Neutrophil (primary cell): ENCODE results near the gene DHRS1.

Experiments
- H3K27ac ChIP-seq: fragments of 200-600 bp; sonication (generic); 2 replicates; pipeline ENCODE4 v1.5.1; 2016; ENCODE audit warnings: mild to moderate bottlenecking, moderate library complexity
- H3K27me3 ChIP-seq: fragments of 200-600 bp; sonication (generic); 2 replicates; pipeline ENCODE4 v1.6.0; 2016; ENCODE audit warnings: mild to moderate bottlenecking
- H3K36me3 ChIP-seq: fragments of 200-600 bp; sonication (generic); 2 replicates; pipeline ENCODE4 v1.5.1; 2017
- H3K4me1 ChIP-seq, 2 experiments: fragments of 200-600 bp in 1 of 2; sonication (generic) in 1 of 2; 1 replicate in 1 of 2; 2 replicates in 1 of 2; pipeline versions ENCODE4 v1.5.1 to v1.6.1; 2013 to 2016; ENCODE audit warnings: low read depth in 1 of 2, low read length in 1 of 2, mild to moderate bottlenecking in 1 of 2, moderate library complexity in 1 of 2; ENCODE audit not compliant: control insufficient read depth in 1 of 2, insufficient read depth in 1 of 2
- H3K4me3 ChIP-seq, 2 experiments: fragments of 200-600 bp in 1 of 2; sonication (generic) in 1 of 2; 1 replicate in 1 of 2; 2 replicates in 1 of 2; pipeline ENCODE4 v1.5.1; 2013 to 2016; ENCODE audit warnings: low read depth in 1 of 2, low read length in 1 of 2, mild to moderate bottlenecking in 1 of 2, moderate library complexity in 1 of 2
- H3K9me3 ChIP-seq: fragments of 200-600 bp; sonication (generic); 2 replicates; pipeline ENCODE4 v1.5.1; 2016
- CTCF ChIP-seq: fragments of 200-600 bp; sonication (generic); IDR thresholded peaks from 2 replicates; pipeline ENCODE4 v1.5.1; 2016; ENCODE audit warnings: antibody characterized with exemption

DHRS1 gene

GRCh38 chr14:24340606-24341005 lies 41.0 kb upstream of the DHRS1 start:
- Histone ChIP-seq H3K9me3 (no peaks in the 10 kb centered on the region), H3K4me3 (no peak overlapping the region), H3K27ac (no peak overlapping the region), H3K27me3 (no peaks in the 10 kb centered on the region), H3K36me3 (peaks cover 33% of the 10 kb centered on the region), H3K4me1 (peaks cover 39 to 44% of the 10 kb centered on the region in 2 experiments)
- no peak for TF ChIP-seq CTCF

GRCh38 chr14:24339284-24340151 lies 39.9 kb upstream of the DHRS1 start, which contains the start of gene RIPK3:
Gene RIPK3, minus strand, starts transcription at chr14:24339991. Its CDS starts 165 bp downstream, at chr14:24339826.
- Histone ChIP-seq H3K27ac (peak within 1 kb of the TSS; percentile 85), H3K4me3 (peak within 1 kb of the TSS; percentile 72 to 88)

DNA sequence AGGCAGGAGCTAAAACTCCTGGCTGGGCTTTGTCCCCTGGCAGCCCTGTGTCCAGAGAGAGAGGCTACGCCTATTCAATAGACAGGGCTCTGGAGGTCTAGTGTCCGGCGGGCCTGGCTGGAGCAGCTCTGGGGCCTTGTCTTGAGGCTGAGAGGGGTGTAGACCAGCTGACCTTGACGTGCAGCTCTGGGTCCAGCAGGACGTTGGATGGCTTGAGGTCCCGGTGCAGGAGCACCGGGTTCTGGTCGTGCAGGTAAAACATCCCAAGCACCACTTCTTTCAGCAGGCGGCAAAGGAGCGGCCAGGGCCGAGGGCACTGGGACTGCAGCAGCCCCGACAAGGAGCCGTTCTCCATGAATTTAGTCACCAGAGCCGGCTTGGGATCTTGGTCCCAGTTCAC lies 39.3 kb upstream of the DHRS1 start:
- peaks cover 56 to 61% of the 10 kb centered on the region in 2 experiments for H3K4me1 ChIP-seq
- TF ChIP-seq CTCF: no peak
- H3K36me3 ChIP-seq: peaks cover 33% of the 10 kb centered on the region
- H3K4me3 ChIP-seq: peak overlapping the region; percentile 72 to 88
- no peaks in the 10 kb centered on the region for H3K9me3 ChIP-seq
- H3K27ac ChIP-seq: peak overlapping the region; percentile 85
- H3K27me3 ChIP-seq: peaks cover 16% of the 10 kb centered on the region

More at GRCh38 chr14:24339284-24340151, 39.9 kb upstream of the DHRS1 start, which contains the start of gene RIPK3:
- Histone ChIP-seq H3K4me1 (peaks cover 50 to 55% of the 10 kb centered on the region in 2 experiments), H3K27me3 (peaks cover 9% of the 10 kb centered on the region), H3K36me3 (peaks cover 33% of the 10 kb centered on the region), H3K9me3 (no peaks in the 10 kb centered on the region)
- no peak for TF ChIP-seq CTCF

GRCh38 chr14:24337824-24338175 lies 38.2 kb upstream of the DHRS1 start:
- H3K9me3 ChIP-seq: no peaks in the 10 kb centered on the region
- TF ChIP-seq CTCF: no peak
- H3K27ac ChIP-seq: no peak overlapping the region
- H3K4me3 ChIP-seq: no peak overlapping the region
- H3K36me3 ChIP-seq: peaks cover 33% of the 10 kb centered on the region
- peaks cover 67 to 72% of the 10 kb centered on the region in 2 experiments for H3K4me1 ChIP-seq
- peaks cover 17% of the 10 kb centered on the region for H3K27me3 ChIP-seq

DNA sequence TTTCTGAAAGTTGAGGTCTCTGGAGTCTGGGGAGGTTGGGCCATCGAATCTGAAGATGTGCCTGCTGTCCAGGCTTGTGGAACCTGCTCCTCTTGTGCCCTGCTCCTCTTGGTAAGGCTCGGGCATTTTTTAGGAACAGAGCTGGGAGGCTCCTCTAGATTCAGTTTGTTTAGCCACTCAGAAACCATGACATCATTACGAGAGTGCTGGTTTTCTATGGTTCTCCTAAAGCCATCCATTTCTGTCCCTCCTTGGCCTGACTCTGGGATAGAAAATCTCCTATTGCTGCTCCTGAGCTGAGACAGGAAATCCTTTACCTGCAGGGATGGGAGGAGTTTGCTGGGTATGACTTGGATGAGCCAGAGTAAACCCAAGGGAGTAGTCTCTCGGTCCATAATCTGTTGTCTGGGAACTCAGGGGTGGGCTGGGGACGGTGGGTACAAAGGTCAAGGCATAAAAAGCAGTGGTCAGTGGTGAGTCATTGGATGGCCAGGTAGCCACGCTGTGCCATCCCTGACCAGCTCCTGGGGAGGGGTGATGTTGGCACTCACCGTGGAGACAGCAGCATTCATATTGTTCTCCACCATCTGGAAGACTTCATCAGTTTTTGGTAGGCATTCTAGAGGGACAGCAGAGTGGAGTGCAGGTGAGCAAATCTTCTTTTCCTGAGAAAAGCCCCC lies 37.7 kb upstream of the DHRS1 start:
- Histone ChIP-seq H3K9me3 (no peaks in the 10 kb centered on the region), H3K4me3 (no peak overlapping the region), H3K27me3 (peaks cover 17% of the 10 kb centered on the region), H3K36me3 (peaks cover 33% of the 10 kb centered on the region), H3K4me1 (peaks cover 72 to 77% of the 10 kb centered on the region in 2 experiments), H3K27ac (no peak overlapping the region)
- no peak for TF ChIP-seq CTCF
